GM18502 (cell line): ENCODE results near the gene ADAP2.

Experiments
- ATAC-seq: cut with Tn5 transposase; IDR thresholded peaks from one replicate; pipeline ENCODE4 v1.9.1; 2021; ENCODE audit warnings: mild to moderate bottlenecking; ENCODE audit not compliant: unreplicated experiment, poor library complexity

ADAP2 gene

DNA sequence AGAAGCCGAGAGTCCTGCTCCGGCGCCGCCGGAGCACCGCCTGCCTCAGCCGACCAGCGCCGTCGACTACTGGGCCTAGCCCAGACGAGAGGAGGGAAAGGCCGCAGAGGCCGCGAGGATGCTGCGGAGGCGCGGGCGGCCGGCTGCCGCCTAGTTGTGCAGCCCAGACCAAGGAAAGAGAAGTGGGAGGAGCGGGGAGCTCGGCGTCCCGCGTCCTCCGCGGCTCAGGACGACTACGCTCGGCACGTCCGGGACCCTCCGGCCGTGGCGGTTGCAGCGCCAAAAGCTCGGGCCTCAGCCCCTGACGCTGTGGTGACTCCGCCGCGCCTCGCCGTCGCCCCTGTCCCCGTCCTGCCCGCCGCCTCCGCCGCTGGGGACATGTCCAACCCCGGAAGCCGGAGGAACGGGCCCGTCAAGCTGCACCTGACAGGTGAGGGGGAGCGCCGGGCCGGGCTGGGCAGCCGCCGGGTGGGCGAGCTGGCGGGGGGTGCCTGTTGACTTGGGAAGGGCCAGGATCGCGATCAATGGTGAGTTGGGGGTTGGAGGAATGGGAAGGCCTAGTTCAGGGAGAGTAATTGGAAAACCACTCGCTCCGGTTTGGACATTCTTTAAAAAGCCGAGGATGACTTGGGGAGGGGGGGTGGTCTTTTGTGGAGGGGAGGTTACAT lies 86.8 kb downstream of the ADAP2 start:
- ATAC-seq = no peak
